GM11168 (cell line): ENCODE results near the gene FANCC.

Experiments
- in situ Hi-C: fragments of 300-500 bp; cut with MboI; formaldehyde crosslinking; loops from one replicate; pipeline ENCODE4 v1.12.0; 2022; ENCODE audit warnings: low sequenced_read_pairs; ENCODE audit not compliant: unreplicated experiment

FANCC gene

GRCh38 chr9:95317119-95317892 is at the start of gene FANCC:
FANCC (minus strand) TSS chr9:95317709; CDS start chr9:95249291, 68,418 bp downstream.
- in situ Hi-C loops = no loop called here

- in situ Hi-C loops = no loop called here
Observed at GRCh38 chr9:95366731-95367325, 49.3 kb upstream of the FANCC start.

- in situ Hi-C loops = no loop called here
Observed at GRCh38 chr9:95365766-95366165, 48.3 kb upstream of the FANCC start.

GRCh38 chr9:95363051-95363841 is 45.7 kb upstream of the FANCC start:
- in situ Hi-C loops = no loop called here

GRCh38 chr9:95360866-95361265 is 43.4 kb upstream of the FANCC start:
- in situ Hi-C loops = no loop called here

GRCh38 chr9:95357316-95357715 is 39.8 kb upstream of the FANCC start:
- in situ Hi-C loops = no loop called here

GRCh38 chr9:95355500-95355899 is 38.0 kb upstream of the FANCC start:
- in situ Hi-C loops = no loop called here

- in situ Hi-C loops = no loop called here
Observed at GRCh38 chr9:95351051-95351450, 33.5 kb upstream of the FANCC start.

GRCh38 chr9:95350266-95350665 is 32.8 kb upstream of the FANCC start:
- in situ Hi-C loops = no loop called here

GRCh38 chr9:95349091-95350038 is 31.9 kb upstream of the FANCC start:
- in situ Hi-C loops = no loop called here

- in situ Hi-C loops = no loop called here
Observed at GRCh38 chr9:95346021-95346420, 28.5 kb upstream of the FANCC start.

- in situ Hi-C loops = no loop called here
Observed at GRCh38 chr9:95344735-95345325, 27.3 kb upstream of the FANCC start.

GRCh38 chr9:95343725-95344287 is 26.3 kb upstream of the FANCC start:
- in situ Hi-C loops = no loop called here

- in situ Hi-C loops = no loop called here
Observed at GRCh38 chr9:95342571-95342970, 25.1 kb upstream of the FANCC start.

- in situ Hi-C loops = no loop called here
Observed at GRCh38 chr9:95341293-95341962, 23.9 kb upstream of the FANCC start.

- in situ Hi-C loops = no loop called here
Observed at GRCh38 chr9:95338243-95338642, 20.7 kb upstream of the FANCC start.

GRCh38 chr9:95336281-95336680 is 18.8 kb upstream of the FANCC start:
- in situ Hi-C loops = no loop called here

- in situ Hi-C loops = no loop called here
Observed at GRCh38 chr9:95333426-95333825, 15.9 kb upstream of the FANCC start.

GRCh38 chr9:95332860-95333259 is 15.4 kb upstream of the FANCC start:
- in situ Hi-C loops = no loop called here
